ENCODE data around the gene NTN1. TPM values are rescaled to one million over a fixed set of nuclear protein-coding genes. Genes with fewer than 3 reads are reported as not detected.

NTN1 gene
- total RNA-seq, 1 donor from 2014 or later, result 4.1 TPM

GRCh38 chr17:9247401-9247938, 226.2 kb downstream of the NTN1 start:
- no peak for TF ChIP-seq CTCF (IDR thresholded peaks at IDR 0.05)
- Histone ChIP-seq H3K36me3 (no peaks in the 10 kb centered on the region), H3K27me3 (no peaks in the 10 kb centered on the region), H3K4me1 (peaks cover 16% of the 10 kb centered on the region), H3K27ac (no peak overlapping the region), H3K9me3 (no peaks in the 10 kb centered on the region), H3K4me3 (no peak overlapping the region)
- intact Hi-C loops (cut with DNase I), result no loop called here
- DNase-seq, result no peak
- ATAC-seq, result no peak

DNA sequence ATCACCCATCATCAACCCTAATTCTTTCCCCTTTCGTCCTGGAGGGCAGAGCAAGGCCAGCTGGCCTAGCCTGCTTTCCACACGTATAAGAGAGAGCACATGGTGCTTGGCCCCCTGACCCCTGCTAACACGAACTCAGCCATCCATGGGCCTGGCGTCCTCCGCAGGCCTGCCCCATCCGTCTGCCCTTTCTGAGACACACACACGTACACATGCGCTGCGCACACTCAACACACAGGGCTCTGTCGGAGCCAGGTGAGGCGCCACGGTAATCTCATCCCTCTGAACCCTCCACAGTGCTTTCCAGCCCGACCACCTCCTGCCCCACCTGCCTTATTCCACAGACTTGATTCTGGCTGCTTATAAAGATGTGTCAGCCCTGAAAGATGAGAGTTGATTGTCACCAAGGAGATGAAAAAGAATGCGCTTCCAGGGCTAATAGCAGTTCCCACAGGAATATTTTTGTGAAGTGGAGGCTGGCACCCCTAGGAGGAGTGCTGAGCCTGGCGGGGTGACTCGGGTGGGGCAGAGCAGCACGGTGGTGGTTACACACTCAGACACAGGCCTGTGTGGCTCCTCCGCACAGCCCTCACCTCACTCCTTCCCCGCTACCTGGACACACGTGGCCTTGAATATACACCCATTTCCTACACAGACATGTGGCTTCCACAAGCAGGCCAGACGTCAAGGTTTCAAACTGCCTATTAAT, 228.1 kb downstream of the NTN1 start:
- TF ChIP-seq CTCF (IDR thresholded peaks at IDR 0.05), result no peak
- DNase-seq (no peak), ATAC-seq (no peak)
- no peak overlapping the region for H3K4me3 ChIP-seq
- H3K9me3 ChIP-seq, result no peaks in the 10 kb centered on the region
- intact Hi-C loops (cut with DNase I), result no loop called here
- no peaks in the 10 kb centered on the region for H3K36me3 ChIP-seq
- no peaks in the 10 kb centered on the region for H3K27me3 ChIP-seq
- H3K4me1 ChIP-seq, result peaks cover 11% of the 10 kb centered on the region
- H3K27ac ChIP-seq, result no peak overlapping the region

DNA sequence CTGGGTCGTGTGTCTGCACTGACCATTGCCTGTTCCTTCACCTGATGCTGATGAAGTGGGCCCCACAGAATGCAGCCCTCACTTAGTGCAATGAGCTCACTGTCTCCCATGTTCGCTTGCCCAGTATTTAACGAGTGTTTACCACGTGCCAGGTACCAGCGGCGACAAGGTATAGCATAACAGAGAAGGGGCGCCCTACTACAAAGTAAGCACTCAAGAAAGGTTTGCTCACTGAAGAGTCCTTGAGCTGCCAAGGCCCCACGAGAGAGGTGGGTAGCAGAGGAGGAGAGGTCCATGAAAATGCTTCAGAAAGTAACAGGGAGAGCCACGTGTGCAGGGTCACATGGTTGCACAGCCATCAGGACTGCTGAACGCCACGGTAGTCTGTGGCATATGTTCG, 230.0 kb downstream of the NTN1 start:
- Histone ChIP-seq H3K27ac (no peak overlapping the region), H3K9me3 (no peaks in the 10 kb centered on the region), H3K27me3 (no peaks in the 10 kb centered on the region), H3K4me3 (no peak overlapping the region), H3K36me3 (no peaks in the 10 kb centered on the region), H3K4me1 (peaks cover 4% of the 10 kb centered on the region)
- intact Hi-C loops (cut with DNase I), result no loop called here
- DNase-seq (no peak), ATAC-seq (peak; percentile 75)
- no peak for TF ChIP-seq CTCF (IDR thresholded peaks at IDR 0.05)

DNA sequence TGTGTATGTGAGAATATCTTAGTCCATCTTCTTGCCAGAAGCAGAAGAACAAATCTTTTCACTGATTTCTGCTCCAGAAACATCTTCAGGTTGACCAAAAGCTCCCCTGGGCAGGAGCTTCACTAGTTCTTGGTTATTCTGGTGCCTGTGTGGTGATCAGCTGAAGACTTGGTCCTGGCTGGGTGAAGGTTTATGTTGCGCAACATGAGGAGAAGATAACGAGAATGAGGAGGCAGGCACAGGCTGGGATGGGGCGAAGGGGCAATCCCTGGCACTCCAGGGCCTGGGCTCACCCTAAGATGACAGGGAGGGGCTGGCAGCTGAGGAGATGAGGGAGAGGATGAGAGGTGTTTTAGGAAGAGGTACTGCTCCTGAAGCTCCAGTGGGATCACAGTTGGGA, 232.0 kb downstream of the NTN1 start:
- intact Hi-C loops (cut with DNase I), result no loop called here
- TF ChIP-seq CTCF (IDR thresholded peaks at IDR 0.05), result no peak
- Histone ChIP-seq H3K36me3 (no peaks in the 10 kb centered on the region), H3K9me3 (no peaks in the 10 kb centered on the region), H3K27ac (no peak overlapping the region), H3K27me3 (no peaks in the 10 kb centered on the region), H3K4me3 (no peak overlapping the region), H3K4me1 (peaks cover 18% of the 10 kb centered on the region)
- ATAC-seq (no peak), DNase-seq (no peak)

DNA sequence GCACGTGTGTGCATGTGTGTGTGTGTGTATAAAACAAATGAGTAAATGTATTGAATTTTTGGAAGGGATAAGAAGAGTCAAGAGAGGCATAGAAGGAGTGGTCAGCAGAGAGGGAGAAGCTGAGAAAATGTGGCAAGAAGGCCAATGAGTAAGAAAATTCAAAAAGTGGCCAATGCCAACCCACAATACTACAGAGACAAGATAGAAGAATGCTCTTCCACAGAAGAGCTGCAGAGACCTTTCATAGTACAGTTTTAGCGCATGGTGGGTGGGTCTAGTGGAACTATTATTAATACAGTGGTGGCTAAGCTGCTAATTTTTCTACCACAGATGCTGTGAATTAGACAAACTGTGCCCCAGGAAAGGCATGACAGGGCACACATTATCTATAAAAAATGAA, 233.5 kb downstream of the NTN1 start:
- Histone ChIP-seq H3K27me3 (no peaks in the 10 kb centered on the region), H3K27ac (no peak overlapping the region), H3K4me1 (peaks cover 18% of the 10 kb centered on the region), H3K9me3 (no peaks in the 10 kb centered on the region), H3K4me3 (no peak overlapping the region), H3K36me3 (no peaks in the 10 kb centered on the region)
- TF ChIP-seq CTCF (IDR thresholded peaks at IDR 0.05), result no peak
- intact Hi-C loops (cut with DNase I), result no loop called here
- no peak for ATAC-seq
- no peak for DNase-seq

Data from upper lobe of right lung (tissue), 1 donor.